NCI-H1092 (cell line): ENCODE results near the gene RALGPS2.

Experiments
- DNase-seq: peaks from one replicate; lab custom pipeline; 2025; lab: John Stamatoyannopoulos, UW

Gene RALGPS2

DNA sequence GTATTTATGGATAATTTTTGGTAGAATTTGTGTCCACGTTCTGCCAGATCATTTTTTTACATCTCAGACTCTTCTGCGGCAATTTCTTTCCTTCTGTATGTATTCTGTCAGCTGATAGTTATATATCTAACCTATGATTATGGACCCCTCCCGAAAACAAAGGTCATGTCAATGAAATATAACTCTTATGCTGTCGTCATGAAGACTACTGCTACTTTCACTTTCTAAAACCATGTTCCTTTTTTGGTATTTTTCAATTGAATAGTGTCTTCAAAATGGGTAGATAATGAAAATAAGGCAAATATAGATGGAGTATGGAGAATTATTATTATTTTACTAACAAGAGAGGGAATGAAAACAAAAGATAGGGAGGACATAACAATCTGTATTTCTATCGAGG, 142.6 kb downstream of the RALGPS2 start:
- no peak for DNase-seq

DNA sequence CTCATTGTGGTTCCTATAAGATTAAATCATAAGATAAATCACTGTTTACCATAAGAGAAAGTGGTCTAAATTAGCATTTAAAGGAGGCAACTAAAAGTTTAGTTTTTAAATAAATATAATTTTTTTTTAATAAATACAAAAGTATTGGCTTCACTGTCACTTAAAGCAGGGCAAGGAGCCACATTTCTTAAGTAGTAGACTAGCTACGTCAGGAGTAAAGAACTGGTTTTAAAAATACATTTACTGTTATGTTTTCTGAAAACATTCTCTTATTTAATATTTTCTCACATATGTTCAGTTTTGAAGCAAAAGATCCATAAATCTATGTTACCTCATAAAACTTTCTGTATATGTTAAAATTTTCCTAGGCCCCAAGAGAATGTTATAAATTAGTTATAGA, 143.7 kb downstream of the RALGPS2 start:
- no peak for DNase-seq

DNA sequence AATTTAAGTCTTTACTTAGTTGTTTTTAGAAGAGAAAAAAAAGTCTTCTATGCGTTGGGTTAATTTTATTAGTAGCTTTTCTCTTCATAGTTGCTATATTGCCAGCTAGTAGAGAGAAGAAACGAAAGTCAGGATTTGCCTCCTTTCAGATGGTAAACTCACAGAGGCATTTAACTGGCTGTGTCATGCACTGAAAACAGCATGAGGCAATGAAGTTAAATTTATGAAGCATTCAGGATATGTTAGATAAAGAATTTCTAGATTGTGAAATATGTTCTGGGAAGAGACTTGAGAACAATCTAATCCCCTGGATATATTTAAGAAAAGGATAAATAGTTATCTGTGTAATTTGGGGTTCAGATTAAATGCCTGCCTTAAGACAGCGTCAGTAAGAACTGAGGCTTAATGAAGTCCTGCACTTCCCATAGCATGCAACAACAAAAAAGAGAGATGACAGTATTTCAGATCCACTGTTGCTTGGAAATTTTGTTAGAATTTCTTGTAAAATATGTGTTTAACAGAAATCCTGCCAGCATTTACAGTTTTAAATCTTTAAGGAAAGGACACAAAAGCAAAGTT, 144.2 kb downstream of the RALGPS2 start:
- DNase-seq, result no peak

DNA sequence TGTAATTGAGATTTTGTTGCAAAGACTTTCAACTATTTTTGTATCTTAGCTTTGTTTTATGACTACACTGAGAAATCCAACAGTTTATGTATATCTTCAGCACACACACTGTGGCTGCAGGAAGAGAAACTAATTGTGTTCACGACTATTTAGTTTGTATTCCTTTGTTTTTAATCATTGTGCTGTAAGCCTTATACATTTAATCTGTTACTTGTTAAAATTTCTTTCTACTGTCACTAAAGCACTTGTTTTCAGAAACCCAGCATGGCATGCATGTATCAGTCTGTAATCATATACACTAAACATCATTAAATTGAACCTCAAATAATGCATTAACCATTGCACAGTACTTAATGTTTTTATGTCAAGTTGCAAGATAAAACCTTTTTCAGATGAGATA, 145.2 kb downstream of the RALGPS2 start:
- DNase-seq, result no peak

DNA sequence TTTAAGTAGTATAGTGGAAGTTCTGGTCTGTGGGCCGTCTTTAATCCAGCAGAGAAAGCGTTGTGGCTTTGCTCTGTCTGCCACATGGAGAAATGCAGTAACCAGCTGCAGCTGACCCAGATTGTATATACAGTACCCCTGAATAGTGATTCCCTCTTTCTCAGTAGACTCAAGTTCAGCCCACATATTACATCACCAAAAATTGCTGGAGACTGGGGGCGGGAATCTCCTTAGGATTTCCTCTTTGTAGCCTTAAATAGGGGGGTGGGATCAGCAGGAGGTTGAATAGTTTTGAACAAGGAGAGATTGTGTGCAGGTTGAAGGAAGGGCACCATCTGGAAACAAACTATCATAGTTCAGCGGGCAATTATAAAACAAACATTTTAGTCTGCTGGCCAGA, 145.9 kb downstream of the RALGPS2 start, which contains the start of gene ANGPTL1:
Gene ANGPTL1, minus strand, starts transcription at position 134 of the 400 bp plus-strand sequence. CDS start 5,301 bp downstream, outside the sequence.
- DNase-seq, result no peak

DNA sequence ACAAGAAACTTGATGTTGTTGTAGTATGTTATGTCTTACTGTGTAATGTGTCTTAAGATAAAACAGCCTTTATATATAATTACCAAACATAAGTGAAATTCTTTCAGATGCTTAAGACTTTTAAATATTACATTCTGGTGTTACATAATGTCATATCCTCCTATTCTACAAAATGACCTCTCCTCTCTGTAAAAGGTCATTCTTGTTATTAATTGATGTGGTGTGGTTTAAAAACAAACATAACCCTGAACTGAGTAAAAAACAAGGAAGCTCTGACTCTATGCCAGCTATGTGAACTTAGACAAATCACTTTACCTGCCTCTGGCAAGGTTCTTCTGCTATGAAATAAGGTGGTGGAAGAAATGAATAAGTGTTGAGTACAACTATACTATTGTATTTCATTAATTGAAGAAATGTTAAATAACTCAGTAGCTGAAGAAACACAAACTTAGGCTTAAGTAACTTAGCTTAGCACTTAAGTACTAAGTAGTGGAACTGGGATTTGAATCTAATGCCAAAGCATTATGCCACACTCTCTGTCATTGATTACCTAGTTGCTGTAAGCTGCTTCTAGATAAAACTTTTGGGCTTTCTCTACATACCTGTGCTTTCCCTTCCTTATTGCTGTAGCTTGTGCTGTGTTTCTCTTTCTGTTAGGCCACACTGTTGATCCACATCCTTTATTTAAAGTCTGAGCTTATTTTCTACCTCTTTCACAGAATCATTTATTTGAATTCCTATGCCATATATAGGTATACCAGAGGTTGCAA, 146.7 kb downstream of the RALGPS2 start:
- no peak for DNase-seq

DNA sequence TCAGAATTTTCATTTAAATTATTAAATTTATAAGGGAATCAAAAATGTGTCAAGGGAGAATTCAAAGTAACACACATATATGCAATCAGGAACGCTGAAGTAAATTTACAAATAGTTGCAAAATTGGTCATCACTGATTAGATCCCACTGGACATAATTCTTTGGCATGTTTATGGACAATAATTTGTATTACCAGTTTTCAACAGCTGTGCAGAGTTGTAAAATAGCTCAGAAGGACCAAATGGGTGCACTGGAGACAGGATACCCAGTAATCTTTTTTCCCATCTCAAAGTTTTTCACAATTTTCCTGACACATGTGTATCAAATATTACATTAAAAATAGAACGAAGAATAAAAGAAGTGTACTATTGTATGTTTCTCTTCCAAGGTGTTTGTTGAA, 149.9 kb downstream of the RALGPS2 start:
- DNase-seq, result no peak

DNA sequence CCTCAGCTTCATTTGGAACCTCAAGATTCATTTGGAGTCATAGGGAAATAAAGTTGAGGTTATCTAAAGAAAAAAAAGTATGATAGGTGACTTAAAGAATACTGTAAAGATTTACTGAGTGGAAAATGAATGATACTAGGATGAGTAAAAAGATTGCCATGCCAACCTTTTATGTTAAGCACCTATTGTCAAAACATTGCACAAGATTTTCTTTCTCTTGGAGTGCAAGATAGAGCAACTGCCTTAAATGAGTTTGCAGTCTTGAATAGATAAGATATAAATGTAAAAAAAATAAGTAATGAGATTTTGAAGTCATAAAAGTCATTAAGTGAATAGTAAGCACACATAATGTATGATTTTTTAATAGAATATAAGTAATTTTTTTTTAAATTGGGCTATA, 150.9 kb downstream of the RALGPS2 start:
- DNase-seq, result no peak

DNA sequence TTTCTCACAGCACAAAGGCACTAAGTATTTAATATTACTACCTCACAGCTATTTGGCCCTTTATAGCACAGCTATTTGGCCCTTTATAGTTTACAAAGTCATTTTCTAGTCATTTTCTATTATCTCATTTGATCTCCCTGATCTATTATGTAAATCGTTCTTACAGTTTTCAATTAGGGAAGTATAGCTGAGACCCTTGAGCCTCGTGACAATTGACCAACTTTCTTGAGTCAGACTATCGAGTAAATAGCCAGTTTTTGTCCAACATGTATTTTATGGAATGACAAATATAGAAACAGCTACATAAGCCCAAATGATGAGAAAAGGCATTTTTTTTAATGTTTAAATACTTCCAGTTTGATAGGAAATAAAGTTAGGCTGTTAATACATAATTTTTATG, 152.9 kb downstream of the RALGPS2 start:
- no peak for DNase-seq

DNA sequence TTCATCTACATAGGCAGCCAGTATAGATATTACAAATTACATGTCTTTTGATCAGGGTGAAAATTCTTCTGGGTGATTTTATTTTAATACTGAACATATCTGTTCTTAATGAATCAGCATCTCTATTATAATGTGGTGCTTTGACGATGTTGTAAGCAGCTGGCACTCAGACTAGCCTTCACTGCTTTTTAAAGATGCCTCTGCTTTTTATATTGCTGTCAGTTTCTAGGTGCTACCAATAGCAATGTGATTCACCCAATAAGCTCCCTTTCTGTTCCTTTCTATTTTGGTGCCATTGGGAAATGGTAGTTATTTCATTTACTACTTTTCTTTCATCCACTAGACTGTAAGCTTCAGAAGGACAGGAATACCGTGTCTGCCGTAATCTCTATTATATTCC, 156.9 kb downstream of the RALGPS2 start:
- no peak for DNase-seq

DNA sequence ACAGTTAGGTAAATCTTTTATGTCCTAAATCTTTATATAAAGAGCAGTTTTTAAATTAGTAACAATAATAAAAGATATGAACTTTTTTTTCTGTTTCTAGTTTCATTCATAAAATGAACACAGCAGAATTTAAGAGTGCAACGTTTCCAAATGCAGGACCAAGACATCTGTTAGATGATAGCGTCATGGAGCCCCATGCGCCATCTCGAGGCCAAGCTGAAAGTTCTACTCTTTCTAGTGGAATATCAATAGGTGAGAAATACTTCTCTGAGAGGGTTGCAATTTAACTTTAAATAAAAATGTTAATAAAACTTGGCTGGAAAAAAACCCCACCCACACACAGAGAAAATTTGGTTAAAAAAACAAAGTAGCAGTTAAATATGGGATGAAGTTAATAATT, 160.8 kb downstream of the RALGPS2 start:
- no peak for DNase-seq

DNA sequence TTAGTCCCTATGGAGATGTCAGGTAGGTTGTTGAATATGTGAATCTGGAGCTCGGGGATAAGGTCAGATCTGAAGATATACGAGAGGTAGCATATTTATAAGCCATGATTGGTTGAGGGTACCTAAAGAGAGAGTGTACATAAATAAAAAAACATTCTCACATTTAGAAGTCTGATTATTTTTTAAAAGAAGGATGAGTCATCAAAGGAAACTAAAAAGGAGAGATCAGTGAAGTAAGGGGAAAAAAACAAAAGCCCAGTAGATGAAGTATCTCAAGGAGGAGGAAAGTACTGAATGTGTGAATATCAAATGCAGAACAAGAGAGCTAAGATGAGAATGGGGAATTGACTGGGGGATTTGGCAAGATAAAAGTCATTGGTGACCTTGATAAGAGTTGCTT, 161.5 kb downstream of the RALGPS2 start:
- no peak for DNase-seq

DNA sequence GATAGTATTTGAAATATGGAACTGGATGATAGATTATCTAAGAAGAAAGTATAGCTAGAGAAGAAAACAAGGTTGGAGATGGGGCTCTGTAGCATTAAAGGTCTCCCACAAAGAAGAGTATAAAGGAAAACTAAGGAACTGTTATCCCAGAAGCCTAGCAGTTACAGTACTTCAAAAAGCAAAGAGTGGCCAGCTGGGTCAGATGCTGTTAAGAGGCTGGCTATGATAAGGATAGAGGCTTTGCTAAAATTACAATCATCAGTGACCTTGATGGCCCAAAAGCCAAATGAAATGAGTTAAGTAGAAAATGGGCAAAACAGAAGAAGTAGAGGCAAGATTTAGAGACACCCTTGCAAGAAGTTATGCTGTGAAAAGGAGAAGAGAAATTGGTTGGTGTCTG, 170.9 kb downstream of the RALGPS2 start:
- DNase-seq, result no peak

DNA sequence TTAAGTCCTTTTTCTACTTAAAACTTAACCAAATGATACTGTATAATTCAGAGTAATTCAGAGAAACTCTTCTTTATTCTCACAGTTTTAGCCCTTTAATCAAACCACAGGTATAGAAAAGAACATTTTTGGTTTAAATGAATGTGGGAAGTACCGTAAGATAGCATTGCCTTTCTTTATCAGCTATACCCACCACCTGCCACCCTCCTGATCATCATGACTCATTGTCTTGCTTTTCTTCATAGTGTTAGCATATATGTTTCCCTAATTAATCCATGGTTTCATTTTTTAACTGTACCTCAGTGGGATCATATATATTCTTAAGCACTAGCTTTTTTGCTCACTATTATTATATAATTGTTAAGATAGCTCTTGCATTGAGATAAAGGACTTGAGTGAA, 173.4 kb downstream of the RALGPS2 start:
- DNase-seq, result no peak

DNA sequence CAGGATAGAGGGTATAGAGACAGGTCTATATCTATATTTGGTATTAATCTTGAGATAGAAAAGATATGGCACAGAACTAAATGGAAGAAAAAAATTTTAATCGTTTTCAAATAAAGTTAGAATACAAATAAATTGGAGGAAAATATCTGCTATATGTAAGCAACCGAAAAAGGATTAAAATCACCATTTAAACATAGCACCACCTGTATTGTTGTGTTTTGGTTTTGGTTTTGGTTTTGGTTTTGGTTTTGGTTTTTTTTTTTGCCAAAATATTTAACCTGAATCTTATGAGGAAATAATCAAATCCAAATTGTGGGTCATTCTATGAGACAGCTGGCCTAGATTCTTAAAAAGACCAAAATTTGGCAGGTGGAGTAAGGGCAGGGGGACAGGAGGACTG, 174.4 kb downstream of the RALGPS2 start:
- DNase-seq, result no peak

DNA sequence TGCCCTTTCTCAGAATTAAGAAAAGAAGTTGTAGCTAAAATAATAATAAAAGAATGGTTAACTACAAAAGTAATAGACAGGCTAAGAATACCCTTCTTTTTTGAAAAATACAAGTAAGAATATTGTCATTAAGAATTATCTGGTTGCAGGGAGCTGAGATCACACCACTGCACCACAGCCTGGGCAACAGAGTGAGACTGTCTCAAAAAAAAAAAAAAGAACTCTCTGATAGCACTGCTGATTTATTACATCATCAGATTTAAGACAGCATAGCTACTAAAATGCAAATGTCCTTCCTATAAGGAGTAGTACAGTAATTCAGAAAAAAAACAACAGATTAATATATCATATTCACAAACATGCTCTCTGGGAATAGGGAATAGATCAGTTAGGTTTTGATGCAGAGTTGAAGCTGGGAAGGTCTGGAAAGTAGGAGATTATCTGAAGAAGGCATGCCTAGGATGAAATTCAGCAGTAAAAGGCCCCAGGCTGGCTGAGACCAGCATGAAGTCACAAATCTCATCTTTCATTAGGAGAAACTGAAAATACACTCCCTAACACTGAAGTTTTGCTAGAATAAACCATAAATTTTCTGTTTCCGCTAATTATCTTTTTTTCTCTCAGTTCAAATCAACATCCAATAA, 176.6 kb downstream of the RALGPS2 start:
- no peak for DNase-seq

DNA sequence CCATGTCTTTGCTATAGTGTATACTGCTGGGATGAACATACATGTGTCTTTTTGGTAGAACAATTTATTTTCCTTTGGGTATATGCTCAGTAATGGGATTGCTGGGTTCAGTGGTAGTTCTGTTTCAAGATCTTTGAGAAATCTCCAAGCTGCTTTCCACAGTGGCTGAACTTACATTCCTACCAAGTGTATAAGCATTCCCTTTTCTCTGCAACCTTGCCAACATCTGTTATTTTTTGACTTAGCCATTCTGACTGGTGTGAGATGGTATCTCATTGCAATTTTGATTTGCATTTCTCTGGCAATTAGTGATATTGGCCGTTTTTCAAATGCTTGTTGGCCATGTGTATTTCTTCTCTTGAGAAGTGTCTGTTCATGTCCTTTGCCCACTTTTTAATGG, 183.3 kb downstream of the RALGPS2 start:
- no peak for DNase-seq

DNA sequence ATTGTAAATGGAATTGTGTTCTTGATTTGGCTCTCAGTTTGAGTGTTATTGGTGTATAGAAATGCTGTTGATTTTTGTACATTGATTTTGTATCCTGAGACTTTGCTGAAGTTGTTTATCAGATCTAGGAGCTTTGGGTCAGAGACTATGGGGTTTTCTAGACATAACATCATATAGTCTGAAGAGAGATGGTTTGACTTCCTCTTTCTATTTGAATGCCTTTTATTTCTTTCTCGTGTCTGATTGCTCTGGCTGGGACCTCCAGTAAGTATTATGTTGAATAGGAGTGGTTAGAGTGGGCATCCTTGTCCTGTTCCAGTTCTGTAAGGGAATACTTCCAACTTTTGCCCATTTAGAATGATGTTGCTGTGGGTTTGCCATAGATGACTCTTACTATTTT, 185.0 kb downstream of the RALGPS2 start:
- no peak for DNase-seq

DNA sequence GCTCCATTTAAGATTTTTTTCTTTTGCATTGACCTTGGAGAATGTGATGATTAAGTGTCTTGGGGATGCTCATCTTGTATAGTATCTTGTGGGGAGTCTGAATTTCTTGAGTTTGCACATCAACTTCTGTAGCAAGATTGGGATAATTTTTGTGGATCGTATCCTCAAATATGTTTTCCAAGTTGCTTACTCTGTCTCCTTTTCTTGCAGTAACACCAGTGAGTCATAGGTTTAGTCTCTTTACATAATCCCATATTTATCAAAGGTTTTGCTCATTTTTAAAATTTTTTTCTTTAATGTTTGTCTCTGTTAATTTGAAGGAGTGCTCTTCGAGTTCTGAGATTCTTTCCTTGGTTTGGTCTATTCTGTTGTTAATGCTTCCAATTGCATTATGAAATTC, 187.6 kb downstream of the RALGPS2 start:
- DNase-seq, result no peak

DNA sequence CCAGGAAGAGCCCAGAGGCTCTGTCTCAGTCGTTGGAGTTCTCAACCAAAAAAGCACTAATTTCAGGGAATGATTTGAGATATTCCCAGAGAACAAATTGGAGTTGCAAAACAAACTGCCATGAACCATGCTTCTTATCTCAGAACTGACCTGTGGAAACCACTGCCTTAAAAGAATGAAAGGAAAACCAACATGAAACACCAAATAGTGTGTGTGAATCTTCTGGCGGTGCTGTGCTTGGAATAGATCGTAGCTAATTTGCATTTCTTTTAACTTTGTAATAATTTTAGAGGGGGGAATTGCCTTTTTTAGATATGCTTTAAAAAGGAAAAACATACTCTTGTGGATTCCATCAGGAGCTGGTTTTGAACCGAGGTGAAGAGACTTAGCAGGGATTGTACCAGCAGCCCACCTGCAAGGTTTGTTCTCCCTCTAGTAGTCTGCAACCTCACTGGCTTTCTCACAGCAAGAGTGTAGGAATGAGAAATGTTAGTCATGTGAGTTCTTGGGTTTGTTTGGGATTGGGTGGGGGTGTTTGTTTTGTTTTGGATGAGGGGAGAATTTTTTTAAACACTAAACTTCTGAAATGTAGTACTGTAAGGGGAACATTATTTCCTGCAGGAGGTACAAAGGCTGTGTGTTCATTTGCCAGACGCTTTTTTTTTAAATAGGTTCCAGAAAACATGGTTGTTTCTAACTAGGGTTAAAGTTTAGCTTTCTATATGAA, 191.6 kb downstream of the RALGPS2 start:
- DNase-seq, result no peak

DNA sequence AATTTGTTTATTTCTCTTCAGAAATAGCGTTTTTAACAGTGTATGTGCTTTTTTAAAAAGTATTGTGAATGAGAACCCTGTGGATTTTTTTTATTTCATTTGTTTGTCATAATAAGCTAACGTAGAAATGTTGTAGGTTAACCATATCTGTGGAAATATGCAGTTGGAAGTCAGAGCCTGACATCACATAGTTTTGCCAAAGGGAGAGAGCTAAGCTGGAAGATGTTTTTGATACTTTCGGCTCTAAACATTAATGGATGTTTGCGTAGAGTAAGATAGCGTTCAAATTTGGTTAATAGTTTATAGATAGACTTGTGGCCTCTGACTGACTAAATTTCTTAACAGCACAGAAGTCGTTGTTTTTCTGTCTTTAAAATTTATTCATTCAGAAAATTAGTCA, 193.3 kb downstream of the RALGPS2 start:
- no peak for DNase-seq

DNA sequence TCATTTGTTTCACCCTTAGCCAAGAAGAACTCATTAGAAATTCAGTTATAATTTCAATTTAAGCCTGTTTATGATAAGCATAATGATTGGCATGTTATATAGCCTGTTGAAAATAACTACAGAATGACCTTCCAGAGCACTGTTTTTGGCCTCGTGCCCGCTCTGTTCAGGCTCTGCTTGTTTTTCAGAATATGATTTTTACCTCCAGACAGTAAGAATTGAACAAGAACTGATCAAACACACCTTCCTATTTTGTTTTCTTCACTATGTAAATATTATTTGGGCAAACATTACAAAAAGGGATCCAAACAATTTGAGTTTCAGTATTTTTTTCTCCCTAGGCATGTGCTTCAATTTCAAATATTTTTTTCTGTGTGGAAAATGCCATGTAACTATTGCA, 193.9 kb downstream of the RALGPS2 start:
- DNase-seq, result no peak

DNA sequence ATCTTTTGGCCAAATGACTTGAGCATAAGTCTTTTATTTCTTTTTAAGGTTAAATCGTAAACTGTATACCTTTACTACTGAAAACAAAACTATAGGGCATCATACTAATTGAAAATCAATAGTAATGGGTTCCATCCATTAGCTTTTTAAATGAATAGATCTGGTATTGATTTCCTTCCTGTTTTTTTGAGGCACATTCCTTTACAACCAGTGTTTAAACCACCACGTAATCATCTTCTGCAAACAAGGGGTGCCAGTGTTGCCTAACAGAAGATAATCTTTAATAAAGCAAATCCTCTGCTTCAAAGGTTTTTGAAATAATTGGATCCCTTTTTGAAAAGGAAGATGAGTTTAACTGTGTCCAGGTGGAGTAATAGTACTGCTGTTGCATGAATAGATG, 194.5 kb downstream of the RALGPS2 start:
- DNase-seq, result no peak
